NCI-H524 treated with DMSO at 0.1 percent for 48 hours (cell line): ENCODE results near the gene IL32.
"Not testable (repeated sequence)": the region's sequence is repeated elsewhere in the genome, so short reads cannot be mapped to it uniquely, and the experiment has no call there.

ENCODE experiments used
- DNase-seq: peaks from one replicate; lab custom pipeline; 2025; lab: John Stamatoyannopoulos, UW

IL32 gene

GRCh38 chr16:3051494-3051893, 13.9 kb upstream of the IL32 start:
- no peak for DNase-seq

- DNase-seq: not testable (repeated sequence)
Observed at GRCh38 chr16:3052571-3053329, 12.7 kb upstream of the IL32 start.

GRCh38 chr16:3053330-3053710, 12.1 kb upstream of the IL32 start:
- DNase-seq: not testable (repeated sequence)

DNA sequence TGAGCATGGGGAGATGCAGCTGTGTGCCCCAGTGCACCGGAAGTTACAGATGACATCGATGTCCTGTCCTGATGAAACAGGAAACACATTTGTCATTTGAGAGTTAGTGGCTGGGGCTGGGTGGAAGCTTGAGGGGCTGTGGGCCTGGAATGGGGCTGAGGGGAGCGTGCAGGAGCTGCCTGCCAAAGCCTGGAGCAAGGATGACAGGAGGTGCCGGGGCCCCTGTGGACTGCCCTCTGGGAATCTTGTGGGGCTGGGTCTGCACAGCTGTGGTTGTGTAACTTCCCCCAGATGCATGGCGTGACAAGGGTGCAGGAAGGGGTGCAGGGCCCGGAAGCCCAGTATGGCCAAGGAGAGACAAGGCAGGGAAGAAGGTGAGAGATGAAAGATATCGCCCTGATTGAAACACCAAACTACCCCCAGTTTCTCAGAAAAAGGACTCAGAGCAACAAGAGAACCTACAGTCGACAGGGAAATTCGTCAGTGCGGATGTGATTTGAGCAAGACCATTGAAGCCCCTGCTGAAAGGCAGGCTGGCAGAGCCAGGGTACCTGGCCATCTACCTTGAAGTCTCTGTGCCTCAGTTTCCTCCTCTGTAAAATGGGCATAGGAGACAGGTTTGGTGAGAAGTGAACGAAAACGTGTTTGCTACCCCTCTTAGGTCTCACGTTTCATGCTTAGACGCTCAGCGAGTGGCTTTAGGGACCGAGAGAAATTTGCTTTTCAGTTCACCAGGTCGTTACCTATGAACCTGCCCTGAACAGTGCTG, 10.3 kb upstream of the IL32 start:
- no peak for DNase-seq

GRCh38 chr16:3055734-3056115, 9.7 kb upstream of the IL32 start:
- not testable (repeated sequence) for DNase-seq

- no peak for DNase-seq
Observed at GRCh38 chr16:3056336-3057180, 8.9 kb upstream of the IL32 start.

- no peak for DNase-seq
Observed at GRCh38 chr16:3057181-3058138, 8.0 kb upstream of the IL32 start.

DNA sequence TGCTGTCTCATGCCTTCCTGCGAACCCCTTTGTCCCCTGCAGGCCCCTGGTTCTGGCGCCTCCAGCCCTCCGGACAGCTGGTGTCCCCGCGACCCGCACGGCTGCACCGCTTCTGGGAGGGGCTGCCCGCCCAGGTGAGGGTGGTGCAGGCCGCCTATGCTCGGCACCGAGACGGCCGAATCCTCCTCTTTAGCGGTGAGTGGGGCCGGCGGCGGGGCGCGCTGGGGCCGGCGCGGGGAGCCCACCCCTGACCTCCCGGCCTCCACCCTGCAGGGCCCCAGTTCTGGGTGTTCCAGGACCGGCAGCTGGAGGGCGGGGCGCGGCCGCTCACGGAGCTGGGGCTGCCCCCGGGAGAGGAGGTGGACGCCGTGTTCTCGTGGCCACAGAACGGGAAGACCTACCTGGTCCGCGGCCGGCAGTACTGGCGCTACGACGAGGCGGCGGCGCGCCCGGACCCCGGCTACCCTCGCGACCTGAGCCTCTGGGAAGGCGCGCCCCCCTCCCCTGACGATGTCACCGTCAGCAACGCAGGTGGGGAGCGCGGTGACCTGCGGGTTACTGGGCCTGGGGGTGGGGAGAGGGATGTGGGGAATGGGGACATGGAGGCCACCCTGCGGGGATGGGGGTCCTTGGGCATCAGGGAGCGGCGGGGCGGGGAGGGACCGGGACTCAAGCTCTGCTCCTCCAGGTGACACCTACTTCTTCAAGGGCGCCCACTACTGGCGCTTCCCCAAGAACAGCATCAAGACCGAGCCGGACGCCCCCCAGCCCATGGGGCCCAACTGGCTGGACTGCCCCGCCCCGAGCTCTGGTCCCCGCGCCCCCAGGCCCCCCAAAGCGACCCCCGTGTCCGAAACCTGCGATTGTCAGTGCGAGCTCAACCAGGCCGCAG, 7.1 kb upstream of the IL32 start:
- DNase-seq: no peak

GRCh38 chr16:3059041-3059722, 6.3 kb upstream of the IL32 start:
- no peak for DNase-seq

- no peak for DNase-seq
Observed at GRCh38 chr16:3059723-3060242, 5.7 kb upstream of the IL32 start.

GRCh38 chr16:3060339-3061127, 4.9 kb upstream of the IL32 start:
- DNase-seq: no peak

- no peak for DNase-seq
Observed at GRCh38 chr16:3062553-3062952, 2.9 kb upstream of the IL32 start.

DNA sequence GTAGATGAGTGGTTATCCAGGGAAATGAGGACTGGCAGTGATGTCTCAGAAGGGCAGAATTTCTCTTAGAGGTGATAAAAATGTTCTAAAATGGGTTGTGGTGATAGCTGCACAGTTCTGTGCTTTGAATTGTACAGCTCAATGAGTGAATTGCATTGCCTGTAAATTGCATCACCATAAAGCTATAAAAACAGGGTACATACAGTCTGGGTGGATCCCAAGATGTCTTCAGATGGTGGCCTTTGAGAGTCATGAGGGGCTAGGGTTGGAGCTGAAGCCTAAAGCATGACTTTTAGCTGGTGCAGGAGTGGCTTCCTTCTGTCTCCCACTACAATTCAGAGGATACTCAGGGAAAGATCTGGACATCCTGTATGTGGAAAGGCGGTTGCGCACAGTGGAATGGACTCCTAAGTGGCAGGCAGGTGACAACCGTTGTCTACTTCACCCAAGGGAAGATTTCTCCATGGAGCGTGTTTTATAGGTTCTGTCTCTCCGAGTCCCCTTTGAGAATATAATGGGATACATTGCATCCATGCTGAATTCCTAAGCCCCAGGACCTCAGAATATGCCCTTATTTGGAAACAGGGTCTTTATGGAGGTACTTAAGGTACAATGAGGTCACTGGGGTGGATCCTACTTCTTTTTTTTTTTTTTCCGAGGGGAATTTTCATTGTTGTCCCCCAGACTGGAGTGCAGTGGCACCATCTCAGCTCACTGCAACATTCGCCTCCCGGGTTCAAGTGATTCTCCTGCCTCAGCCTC, 1.6 kb upstream of the IL32 start:
- no peak for DNase-seq

DNA sequence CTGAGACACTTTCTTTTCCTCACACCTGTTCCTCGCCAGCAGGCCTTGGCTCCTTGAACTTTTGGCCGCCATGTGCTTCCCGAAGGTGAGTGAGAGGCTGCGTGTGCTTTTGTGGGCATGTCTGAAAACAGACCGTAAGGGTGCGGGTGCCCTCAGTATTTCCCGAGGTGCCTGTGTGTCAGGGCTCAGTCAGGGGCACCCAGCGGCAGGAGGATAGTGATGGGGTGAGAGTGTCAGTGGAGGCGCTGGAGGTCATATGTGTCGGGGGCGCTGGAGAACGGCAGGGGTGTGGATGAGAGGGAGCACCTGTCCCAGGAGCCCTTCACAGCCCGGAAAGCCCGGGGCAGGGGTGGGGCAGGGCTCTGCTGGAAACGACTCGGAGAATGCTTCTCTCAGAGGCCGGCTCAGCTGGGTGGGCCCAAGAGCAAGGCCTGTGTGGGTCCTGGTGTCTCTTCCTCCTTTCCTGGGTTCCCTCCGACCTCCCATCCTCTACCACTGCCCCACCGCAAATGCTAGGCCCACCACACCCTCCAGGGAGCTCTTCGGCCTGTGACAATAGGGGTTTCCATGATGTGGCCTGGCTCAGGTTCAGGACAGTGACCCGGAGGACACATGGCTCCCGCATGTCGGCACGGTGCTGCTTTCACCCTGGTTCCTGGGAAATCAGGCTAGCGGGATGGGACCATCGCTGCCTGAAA, 451 bp downstream of the IL32 start:
- DNase-seq: no peak

GRCh38 chr16:3066440-3066748, 954 bp downstream of the IL32 start:
- no peak for DNase-seq

- DNase-seq: no peak
Observed at GRCh38 chr16:3068487-3068886, 3.0 kb downstream of the IL32 start.

DNA sequence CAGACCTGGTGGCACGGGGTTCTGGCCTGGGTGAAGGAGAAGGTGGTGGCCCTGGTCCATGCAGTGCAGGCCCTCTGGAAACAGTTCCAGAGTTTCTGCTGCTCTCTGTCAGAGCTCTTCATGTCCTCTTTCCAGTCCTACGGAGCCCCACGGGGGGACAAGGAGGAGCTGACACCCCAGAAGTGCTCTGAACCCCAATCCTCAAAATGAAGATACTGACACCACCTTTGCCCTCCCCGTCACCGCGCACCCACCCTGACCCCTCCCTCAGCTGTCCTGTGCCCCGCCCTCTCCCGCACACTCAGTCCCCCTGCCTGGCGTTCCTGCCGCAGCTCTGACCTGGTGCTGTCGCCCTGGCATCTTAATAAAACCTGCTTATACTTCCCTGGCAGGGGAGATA, 3.7 kb downstream of the IL32 start:
- DNase-seq: not testable (repeated sequence)
